Right cardiac atrium (tissue), 5 donors: ENCODE results near the gene GTF2I. TPM values are rescaled to one million over a fixed set of nuclear protein-coding genes. Genes with fewer than 3 reads are reported as not detected.

Experiments
- ATAC-seq, 2 donors: fragments of 200-7000 bp; cut with Tn5 transposase; one replicate each; pipeline versions ENCODE4 v1.8.0 to v1.9.1; 2020; ENCODE audit warnings: moderate library complexity in 2 of 2, mild to moderate bottlenecking in 1 of 2
- DNase-seq, 3 donors: peaks; one replicate each; pipeline ENCODE4 v3.0.0-alpha.2; 2020
- H3K27ac ChIP-seq: one replicate; pipeline ENCODE4 v1.5.1; 2013; ENCODE audit warnings: mild to moderate bottlenecking, low read length, control low read depth, moderate library complexity
- H3K27me3 ChIP-seq: one replicate; pipeline ENCODE4 v1.6.1; 2013; ENCODE audit not compliant: control insufficient read depth, insufficient read depth
- H3K4me1 ChIP-seq: one replicate; pipeline ENCODE4 v1.6.1; 2013; ENCODE audit warnings: low read length; ENCODE audit not compliant: control insufficient read depth, insufficient read depth
- H3K4me3 ChIP-seq: one replicate; pipeline ENCODE4 v1.5.1; 2013; ENCODE audit warnings: low read length, control low read depth
- H3K9me3 ChIP-seq: one replicate; pipeline ENCODE4 v1.6.1; 2013; ENCODE audit warnings: low read length; ENCODE audit not compliant: control insufficient read depth
- WGBS: extraction: QIAGEN DNeasy Blood & Tissue Kit; methylation state at CpG from one replicate; pipeline ENCODE4 v1.1.7; 2013; 5-methylcytosine and 5-hydroxymethylcytosine counted together
- intact Hi-C, 4 donors: fragments of 100-400 bp; cut with DNase I; formaldehyde crosslinking; loops; one replicate each; pipeline versions ENCODE4 v1.11.0 to v1.14.0; 2022 to 2023
- long read RNA-seq, 4 donors: library from polyadenylated mRNA; unstranded; transcript quantifications; one replicate each; pipeline ENCODE4 v2.0.0, GENCODE V29; 2020 to 2021
- polyA plus RNA-seq: library from polyadenylated mRNA; stranded (reverse); fragments of 200-250 nt; gene quantifications from one replicate; pipeline ENCODE4 v1.2.3, GENCODE V29; 2013
- total RNA-seq, 4 donors: library from RNA; stranded (reverse); fragmentation: NEBNext Ultra II Directional; extraction: Animal tissue kit (Norgen Biotek cat#: 25700); gene quantifications; one replicate each; pipeline ENCODE4 v1.2.1, GENCODE V29; 2021
- donor health status: healthy with polysubstance abuse.
- donor health status: DM: no; HTN: yes; CAD: no.
- donor health status: DM: no; HTN: no; CAD: no.
- donor health status: DM: no; HTN: yes; CAD: no; lungs with severe emphysema.
- donor health status: DM: yes; HTN: yes; CAD: no.

Gene GTF2I
- total RNA-seq, result 100 to 1,000 TPM; 137 to 162 (median 142) TPM
- 34.9 TPM for polyA plus RNA-seq
- long read RNA-seq, donor 1, full-length matches to known transcripts, result 33 of 196 reads
- long read RNA-seq, donor 1, partial matches to known transcripts, result 145 of 196 reads
- long read RNA-seq, donor 1, other reads (novel, unspliced or antisense), result 18 of 196 reads
- long read RNA-seq, donor 2, full-length matches to known transcripts, result 22 of 46 reads
- long read RNA-seq, donor 2, partial matches to known transcripts, result 20 of 46 reads
- long read RNA-seq, donor 2, other reads (novel, unspliced or antisense), result 4 of 46 reads
- long read RNA-seq, donor 3, full-length matches to known transcripts, result 54 of 166 reads
- long read RNA-seq, donor 3, partial matches to known transcripts, result 85 of 166 reads
- long read RNA-seq, donor 3, other reads (novel, unspliced or antisense), result 27 of 166 reads
- long read RNA-seq, donor 4, full-length matches to known transcripts, result 19 of 37 reads
- long read RNA-seq, donor 4, partial matches to known transcripts, result 15 of 37 reads
- long read RNA-seq, donor 4, other reads (novel, unspliced or antisense), result 3 of 37 reads

DNA sequence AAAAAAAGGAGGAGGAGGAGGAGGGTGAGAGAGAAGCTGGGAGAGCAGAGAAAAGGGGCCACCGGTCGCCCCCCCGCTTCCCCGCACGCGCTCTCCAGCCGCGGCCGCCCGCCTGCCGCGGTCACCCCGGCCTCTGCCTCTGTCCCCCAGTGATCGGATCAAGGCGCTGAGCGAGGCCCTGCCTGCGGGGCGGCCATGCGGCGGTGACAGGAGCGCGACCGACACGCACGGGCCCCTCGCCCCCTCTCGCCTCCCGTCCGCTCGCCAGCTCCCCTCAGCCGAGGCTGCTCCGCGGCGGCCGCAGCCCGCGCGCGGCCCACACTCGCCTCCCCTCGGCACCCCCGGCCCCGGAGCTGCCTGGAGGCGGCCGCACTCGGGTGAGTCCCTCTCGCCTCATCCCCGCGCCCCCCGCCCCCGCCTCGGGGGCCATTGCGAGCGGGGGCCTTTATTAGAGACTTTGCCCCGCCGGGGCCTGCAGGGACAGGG lies at the start of gene GTF2I:
GTF2I (plus strand) TSS at position 27 of the 486 bp plus-strand sequence. CDS start 31,411 bp downstream, outside the sequence.
- DNase-seq (no peak), ATAC-seq (peak; percentile 53 to 54)
- no peaks in the 10 kb centered on the region for H3K27me3 ChIP-seq
- peak within 1 kb of the TSS; percentile 99 for H3K27ac ChIP-seq
- intact Hi-C loops, result loop anchor here in 2 of 4 donors (10.0 kb wide), 2 partner anchors 203 to 243 kb away; partner anchors contain the start of gene GTF2IRD1 (in 1 of the 2)
- H3K4me1 ChIP-seq, result peaks cover 24% of the 10 kb centered on the region
- no peaks in the 10 kb centered on the region for H3K9me3 ChIP-seq
- peak within 1 kb of the TSS; percentile 97 for H3K4me3 ChIP-seq
- under 1% methylated on average over 56 of the region's 56 CpGs for WGBS

DNA sequence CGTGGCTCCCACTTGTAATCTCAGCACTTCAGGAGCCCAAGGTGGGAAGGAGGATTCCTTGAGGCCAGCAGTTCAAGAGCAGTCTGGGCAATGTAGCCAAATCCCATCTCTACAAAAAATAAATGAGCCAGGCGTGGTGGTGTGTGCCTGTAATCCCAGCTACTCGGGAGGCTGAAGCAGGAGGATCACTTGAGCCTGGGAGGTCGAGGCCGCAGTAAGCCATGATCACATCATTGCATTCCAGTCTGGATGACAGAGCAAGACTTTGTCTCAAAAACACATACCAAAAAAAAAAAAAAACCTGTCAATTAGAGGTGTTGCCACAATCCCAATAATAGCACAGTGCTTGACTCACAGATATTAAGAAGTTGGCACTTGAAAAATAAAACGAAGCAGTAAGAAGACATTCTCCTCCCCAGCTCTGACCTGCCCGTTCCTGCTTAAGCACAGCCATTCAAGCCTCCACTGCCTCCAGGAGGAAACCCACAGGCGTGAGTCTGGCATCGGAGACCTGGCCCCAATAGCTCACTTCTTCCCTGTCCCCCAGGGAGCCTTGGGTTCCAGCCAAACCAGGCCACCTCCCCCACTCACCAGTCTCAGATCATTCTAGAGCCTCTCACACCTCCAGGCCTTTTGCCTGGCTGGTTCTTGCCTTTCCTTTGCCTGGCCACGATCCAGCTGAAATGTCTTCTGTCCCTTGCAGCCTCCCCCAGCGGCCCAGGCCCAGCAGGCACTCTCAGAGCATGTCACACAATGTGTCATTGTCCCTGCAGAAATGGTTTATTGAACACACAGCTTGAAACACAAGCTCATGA lies 45.3 kb upstream of the GTF2I start:
- peak overlapping the region; percentile 10 for H3K27ac ChIP-seq
- H3K27me3 ChIP-seq, result no peaks in the 10 kb centered on the region
- intact Hi-C loops, result no loop called here
- H3K4me1 ChIP-seq, result peaks cover 3% of the 10 kb centered on the region
- 48% methylated on average over 11 of the region's 11 CpGs for WGBS
- no peak overlapping the region for H3K4me3 ChIP-seq
- ATAC-seq (peak; percentile 58 to 60), DNase-seq (peak; percentile 34 to 71 (median 64))
- no peaks in the 10 kb centered on the region for H3K9me3 ChIP-seq

GRCh38 chr7:74615933-74616780 lies 41.4 kb upstream of the GTF2I start:
- Histone ChIP-seq H3K4me1 (peaks cover 5% of the 10 kb centered on the region), H3K4me3 (no peak overlapping the region), H3K27me3 (no peaks in the 10 kb centered on the region), H3K27ac (no peak overlapping the region), H3K9me3 (no peaks in the 10 kb centered on the region)
- intact Hi-C loops, result no loop called here
- ATAC-seq (no peak), DNase-seq (no peak)
- WGBS, result 94% methylated on average over 13 of the region's 13 CpGs

- Histone ChIP-seq H3K4me3 (no peak overlapping the region), H3K27me3 (no peaks in the 10 kb centered on the region), H3K4me1 (peaks cover 5% of the 10 kb centered on the region), H3K9me3 (no peaks in the 10 kb centered on the region), H3K27ac (no peak overlapping the region)
- WGBS, result 47% methylated on average over 9 of the region's 9 CpGs
- ATAC-seq (peak; percentile 36 to 46), DNase-seq (peak in 1 of 3 donors; percentile 70)
- intact Hi-C loops, result no loop called here
These were observed 40.3 kb upstream of the GTF2I start for GRCh38 chr7:74617180-74617744.

DNA sequence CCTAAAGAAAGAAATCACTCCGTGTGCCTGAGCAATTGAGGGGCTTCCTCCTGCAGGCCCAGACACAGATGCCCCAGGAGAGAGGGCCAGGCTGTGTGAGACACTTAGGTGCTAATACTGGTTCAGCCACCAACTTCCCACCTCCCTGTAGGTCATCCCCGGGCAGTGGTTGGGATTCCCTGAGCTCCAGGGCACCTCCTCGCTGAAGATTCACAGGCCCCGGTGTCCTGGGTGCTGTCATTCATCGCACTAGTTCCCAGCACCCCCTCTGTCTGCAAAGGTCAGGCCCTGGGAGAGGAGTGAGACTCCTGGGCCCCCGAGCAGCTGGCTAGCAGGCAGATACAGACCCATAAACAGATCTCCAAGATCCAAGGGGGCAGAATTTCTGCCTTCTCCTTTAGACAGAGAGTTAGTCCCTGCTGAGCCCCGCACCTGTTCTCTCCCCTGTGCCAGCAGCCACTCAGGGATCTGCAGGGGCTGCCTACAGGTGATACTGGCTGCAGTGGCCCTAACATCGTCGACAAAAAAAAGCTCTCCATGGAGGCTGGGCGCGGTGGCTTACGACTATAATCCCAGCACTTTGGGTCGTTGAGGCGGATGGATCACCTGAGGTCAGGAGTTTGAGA lies 38.2 kb upstream of the GTF2I start:
- ATAC-seq, result peak in 1 of 2 donors; percentile 26
- Histone ChIP-seq H3K27me3 (no peaks in the 10 kb centered on the region), H3K27ac (no peak overlapping the region), H3K9me3 (no peaks in the 10 kb centered on the region), H3K4me3 (no peak overlapping the region), H3K4me1 (peaks cover 5% of the 10 kb centered on the region)
- WGBS, result 76% methylated on average over 14 of the region's 14 CpGs
- intact Hi-C loops, result no loop called here
- DNase-seq, result no peak

DNA sequence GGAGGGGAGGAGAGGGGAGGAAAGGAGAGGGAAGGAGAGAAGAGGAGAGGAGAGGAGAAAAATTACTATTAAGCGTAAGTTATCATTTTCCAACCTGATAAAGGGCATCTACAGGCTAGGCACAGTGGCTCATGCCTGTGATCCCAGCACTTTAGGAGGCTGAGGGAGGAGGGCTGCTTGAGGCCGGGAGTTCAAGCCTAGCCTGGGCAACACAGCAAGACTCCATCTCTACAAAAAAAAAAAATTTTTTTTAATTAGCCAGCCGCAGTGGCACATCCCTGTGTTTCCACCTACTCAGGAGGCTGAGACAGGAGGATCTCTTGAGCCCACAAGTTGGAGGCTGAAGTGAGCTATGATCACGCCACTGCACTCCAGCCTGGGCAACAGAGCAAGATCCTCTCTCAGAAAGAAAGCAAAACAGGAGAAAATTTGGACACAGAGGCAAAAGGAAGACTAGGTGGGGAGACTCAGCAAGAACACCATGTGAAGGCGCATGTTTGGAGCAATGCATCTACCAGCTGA lies 35.2 kb upstream of the GTF2I start:
- H3K27me3 ChIP-seq, result no peaks in the 10 kb centered on the region
- no peak for DNase-seq
- intact Hi-C loops, result no loop called here
- peaks cover 1% of the 10 kb centered on the region for H3K4me1 ChIP-seq
- no peak overlapping the region for H3K4me3 ChIP-seq
- H3K27ac ChIP-seq, result no peak overlapping the region
- ATAC-seq, result no peak
- no peaks in the 10 kb centered on the region for H3K9me3 ChIP-seq
- WGBS, result 92% methylated on average over 5 of the region's 5 CpGs

- no peak overlapping the region for H3K4me3 ChIP-seq
- ATAC-seq (no peak), DNase-seq (no peak)
- H3K27me3 ChIP-seq, result no peaks in the 10 kb centered on the region
- intact Hi-C loops, result no loop called here
- no peak overlapping the region for H3K27ac ChIP-seq
- H3K9me3 ChIP-seq, result no peaks in the 10 kb centered on the region
- WGBS, result 81% methylated on average over 9 of the region's 9 CpGs
- no peaks in the 10 kb centered on the region for H3K4me1 ChIP-seq
These were observed 34.4 kb upstream of the GTF2I start for GRCh38 chr7:74623135-74623534.

GRCh38 chr7:74625446-74625845 lies 32.1 kb upstream of the GTF2I start:
- Histone ChIP-seq H3K9me3 (no peaks in the 10 kb centered on the region), H3K4me1 (no peaks in the 10 kb centered on the region), H3K27me3 (no peaks in the 10 kb centered on the region), H3K27ac (no peak overlapping the region), H3K4me3 (no peak overlapping the region)
- DNase-seq (no peak), ATAC-seq (peak; percentile 50 to 67)
- intact Hi-C loops, result no loop called here
- 21% methylated on average over 3 of the region's 3 CpGs for WGBS

DNA sequence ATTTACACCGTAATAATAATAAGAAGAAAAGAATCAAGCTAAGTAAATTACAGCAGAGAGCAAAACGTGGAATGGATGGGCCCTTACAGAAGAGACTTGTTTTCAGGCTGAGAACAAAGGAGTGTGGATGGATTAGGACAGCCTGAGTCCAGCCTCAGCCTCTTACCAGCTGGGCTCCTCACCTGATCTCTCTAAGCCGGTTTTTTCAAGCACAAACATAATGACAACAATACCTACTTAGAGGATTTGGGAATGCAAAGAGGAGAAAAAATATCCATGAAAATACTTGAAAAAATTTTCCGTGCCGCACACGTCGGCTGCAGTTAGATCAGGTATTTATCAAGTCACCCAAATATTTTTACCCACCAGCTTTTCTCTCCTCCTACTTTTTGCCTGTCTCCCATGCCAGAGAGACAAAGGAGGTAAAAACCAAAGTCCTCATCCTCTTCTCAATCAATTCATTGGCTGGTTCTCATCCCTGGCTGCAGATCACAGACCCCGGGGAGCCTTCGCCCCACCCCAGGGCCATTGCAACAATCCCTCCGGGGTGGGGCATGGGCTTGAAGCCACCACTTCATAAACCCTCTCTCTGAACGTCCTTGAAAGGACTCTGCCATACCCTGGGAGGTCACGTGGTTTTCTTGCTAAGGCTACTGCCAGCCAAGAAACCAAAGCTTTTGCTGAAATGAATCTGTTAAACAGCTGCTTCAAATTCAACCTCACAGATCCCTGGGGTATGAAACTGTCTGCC lies 29.7 kb upstream of the GTF2I start:
- H3K27me3 ChIP-seq, result no peaks in the 10 kb centered on the region
- DNase-seq (peak in 2 of 3 donors; percentile 68 to 69), ATAC-seq (peak; percentile 73 to 79)
- intact Hi-C loops, result no loop called here
- no peaks in the 10 kb centered on the region for H3K4me1 ChIP-seq
- H3K27ac ChIP-seq, result peak overlapping the region; percentile 33
- no peaks in the 10 kb centered on the region for H3K9me3 ChIP-seq
- WGBS, result 39% methylated on average over 12 of the region's 12 CpGs
- H3K4me3 ChIP-seq, result no peak overlapping the region
